ENCODE measurements around the gene NPHP4. TPM values are rescaled to one million over a fixed set of nuclear protein-coding genes. Genes with fewer than 3 reads are reported as not detected.

The NPHP4 gene
- total RNA-seq, 1 experiment from 2014 or later = 18.8 TPM

GRCh38 chr1:5945445-5945844 is 46.8 kb downstream of the NPHP4 start:
- POLR2A ChIA-PET (ENCODE audit: unreplicated experiment) = no interaction called here

GRCh38 chr1:5944843-5945167 is 47.4 kb downstream of the NPHP4 start:
- Histone ChIP-seq H3K36me3 (ENCODE audit: low read depth, low read length) (peaks cover 13% of the 10 kb centered on the region; the same call in 1 of the 2 replicates), H3K9me2 (replicated peaks; ENCODE audit: low read length) (no peaks in the 10 kb centered on the region), H3K27me3 (ENCODE audit: low read length) (no peaks in the 10 kb centered on the region), H3K9me3 (ENCODE audit: low read length) (no peaks in the 10 kb centered on the region), H3F3A (ENCODE audit: low read length, unreplicated experiment) (no peaks in the 10 kb centered on the region), H2AFZ (ENCODE audit: low read length) (no peak overlapping the region), H3K4me3 (ENCODE audit: low read length) (no peak overlapping the region), H4K20me1 (ENCODE audit: low read length) (no peaks in the 10 kb centered on the region), H3K4me2 (ENCODE audit: low read length) (no peak overlapping the region), H3K4me1 (ENCODE audit: insufficient read depth, low read length) (peaks cover 18% of the 10 kb centered on the region), H3K9ac (ENCODE audit: low read length) (no peak overlapping the region), H3K27ac (ENCODE audit: low read length) (no peak overlapping the region), H3K79me2 (ENCODE audit: low read length) (no peaks in the 10 kb centered on the region)
- POLR2A ChIA-PET (ENCODE audit: unreplicated experiment) = no interaction called here
- TF ChIP-seq CTCF (conservative IDR thresholded peaks at IDR 0.05; ENCODE audit: low read depth, low read length) (no peak), EZH2phosphoT487 (IDR thresholded peaks at IDR 0.05; ENCODE audit: borderline replicate concordance, low read length) (no peak), EZH2 (IDR thresholded peaks at IDR 0.05; ENCODE audit: low read length, unreplicated experiment) (no peak)
- ATAC-seq = no peak
- no TSS peak for BruUV-seq (replicated peaks)
- intact Hi-C loops (cut with micrococcal nuclease) = no loop called here
- no peak for DNase-seq
- CTCF ChIA-PET = no interaction called here

More at GRCh38 chr1:5945445-5945844, 46.8 kb downstream of the NPHP4 start:
- BruUV-seq (replicated peaks) = no TSS peak
- Histone ChIP-seq H3F3A (ENCODE audit: low read length, unreplicated experiment) (no peaks in the 10 kb centered on the region), H3K4me3 (ENCODE audit: low read length) (no peak overlapping the region), H4K20me1 (ENCODE audit: low read length) (no peaks in the 10 kb centered on the region), H3K9me2 (replicated peaks; ENCODE audit: low read length) (no peaks in the 10 kb centered on the region), H3K9ac (ENCODE audit: low read length) (no peak overlapping the region), H3K27ac (ENCODE audit: low read length) (no peak overlapping the region), H3K79me2 (ENCODE audit: low read length) (no peaks in the 10 kb centered on the region), H3K27me3 (ENCODE audit: low read length) (no peaks in the 10 kb centered on the region), H3K36me3 (ENCODE audit: low read depth, low read length) (peaks cover 13% of the 10 kb centered on the region; the same call in 1 of the 2 replicates), H3K4me1 (ENCODE audit: insufficient read depth, low read length) (peaks cover 18% of the 10 kb centered on the region), H3K9me3 (ENCODE audit: low read length) (no peaks in the 10 kb centered on the region), H2AFZ (ENCODE audit: low read length) (no peak overlapping the region), H3K4me2 (ENCODE audit: low read length) (no peak overlapping the region)
- ATAC-seq (no peak), DNase-seq (no peak)
- intact Hi-C loops (cut with micrococcal nuclease) = no loop called here
- CTCF ChIA-PET = no interaction called here
- TF ChIP-seq EZH2phosphoT487 (IDR thresholded peaks at IDR 0.05; ENCODE audit: borderline replicate concordance, low read length) = no peak
- TF ChIP-seq EZH2 (IDR thresholded peaks at IDR 0.05; ENCODE audit: low read length, unreplicated experiment) = no peak
- no peak for TF ChIP-seq CTCF (conservative IDR thresholded peaks at IDR 0.05; ENCODE audit: low read depth, low read length)

DNA sequence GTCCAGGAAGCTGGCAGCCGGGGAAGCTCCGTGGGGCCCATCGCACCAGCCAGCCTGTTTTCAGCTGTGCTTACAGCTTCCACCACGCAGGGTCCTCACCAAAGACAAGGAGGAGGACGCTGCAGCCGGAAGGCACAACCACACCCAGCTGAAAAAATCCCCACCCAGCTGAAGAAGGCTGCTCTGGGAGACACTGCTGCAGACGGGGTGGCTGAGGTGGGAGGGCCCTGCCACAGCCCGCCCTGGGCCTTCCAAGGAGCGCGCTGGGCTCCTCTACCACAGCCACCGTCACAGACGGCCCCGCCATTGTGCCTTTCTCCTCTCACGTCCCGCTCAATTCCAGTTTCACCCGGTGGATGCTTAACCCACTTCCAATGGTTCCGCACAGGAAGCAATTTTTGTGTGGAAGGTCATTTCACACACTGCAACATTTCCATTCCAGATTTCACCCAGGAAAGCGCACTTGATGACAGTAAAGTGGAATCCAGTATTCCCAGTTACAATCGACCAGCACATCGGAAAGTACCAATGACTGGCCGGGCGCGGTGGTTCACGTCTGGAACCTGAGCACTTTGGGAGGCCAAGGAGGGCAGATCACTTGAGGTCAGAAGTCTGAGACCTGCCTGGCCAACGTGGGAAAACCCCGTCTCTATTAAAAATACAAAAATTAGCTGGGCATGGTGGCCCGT is 47.9 kb downstream of the NPHP4 start:
- Histone ChIP-seq H3K9ac (ENCODE audit: low read length) (no peak overlapping the region), H2AFZ (ENCODE audit: low read length) (no peak overlapping the region), H3K79me2 (ENCODE audit: low read length) (no peaks in the 10 kb centered on the region), H3K27me3 (ENCODE audit: low read length) (no peaks in the 10 kb centered on the region), H3K4me2 (ENCODE audit: low read length) (no peak overlapping the region), H3K27ac (ENCODE audit: low read length) (no peak overlapping the region), H3K4me1 (ENCODE audit: insufficient read depth, low read length) (peaks cover 15% of the 10 kb centered on the region), H3K9me2 (replicated peaks; ENCODE audit: low read length) (no peaks in the 10 kb centered on the region), H3F3A (ENCODE audit: low read length, unreplicated experiment) (no peaks in the 10 kb centered on the region), H4K20me1 (ENCODE audit: low read length) (no peaks in the 10 kb centered on the region), H3K36me3 (ENCODE audit: low read depth, low read length) (peaks cover 13% of the 10 kb centered on the region; the same call in 1 of the 2 replicates), H3K9me3 (ENCODE audit: low read length) (no peaks in the 10 kb centered on the region), H3K4me3 (ENCODE audit: low read length) (no peak overlapping the region)
- intact Hi-C loops (cut with micrococcal nuclease) = no loop called here
- POLR2A ChIA-PET (ENCODE audit: unreplicated experiment) = no interaction called here
- CTCF ChIA-PET = no interaction called here
- no TSS peak for BruUV-seq (replicated peaks)
- TF ChIP-seq CTCF (conservative IDR thresholded peaks at IDR 0.05; ENCODE audit: low read depth, low read length) (no peak), EZH2phosphoT487 (IDR thresholded peaks at IDR 0.05; ENCODE audit: borderline replicate concordance, low read length) (no peak), EZH2 (IDR thresholded peaks at IDR 0.05; ENCODE audit: low read length, unreplicated experiment) (no peak)
- no peak for ATAC-seq
- no peak for DNase-seq
